ENCODE results near the gene LAMA3. TPM values are rescaled to one million over a fixed set of nuclear protein-coding genes. Genes with fewer than 3 reads are reported as not detected.
A peak's percentile ranks its signal among the peaks of the same experiment; 100 is the strongest.

LAMA3 gene
- total RNA-seq, 1 experiment from 2014 or later: 34.6 TPM

DNA sequence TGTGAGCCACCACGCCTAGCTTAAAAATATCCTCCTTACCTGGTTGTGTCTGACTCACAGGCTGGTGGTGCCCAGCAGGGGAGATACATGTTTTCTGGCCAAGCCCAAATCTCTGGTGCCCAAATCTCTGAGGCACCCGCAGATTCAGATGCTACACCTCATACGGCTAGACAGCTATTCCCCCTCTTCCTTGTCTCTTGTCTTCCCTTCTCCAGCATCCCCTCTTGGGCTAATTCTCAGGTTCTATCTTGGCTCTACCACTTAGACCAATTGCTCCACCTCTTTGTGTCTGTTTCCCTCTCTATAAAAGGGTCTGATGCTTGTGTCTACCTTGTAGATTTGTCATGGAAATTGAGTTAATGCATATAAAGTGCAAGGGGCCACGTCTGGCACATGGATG is 13.4 kb downstream of the LAMA3 start:
- Histone ChIP-seq H3K27me3 (replicated peaks; ENCODE audit: control insufficient read depth, insufficient read depth, low read length) (no peaks in the 10 kb centered on the region), H3K4me3 (ENCODE audit: low read depth, low read length) (no peak overlapping the region), H3K4me1 (no peaks in the 10 kb centered on the region), H3K9me3 (no peaks in the 10 kb centered on the region), H3K36me3 (ENCODE audit: control insufficient read depth, insufficient read depth, low read length) (no peaks in the 10 kb centered on the region)
- no peak overlapping the region for H3K27ac Mint-ChIP-seq (ENCODE audit: unreplicated experiment)
- TF ChIP-seq, protein P1, sequence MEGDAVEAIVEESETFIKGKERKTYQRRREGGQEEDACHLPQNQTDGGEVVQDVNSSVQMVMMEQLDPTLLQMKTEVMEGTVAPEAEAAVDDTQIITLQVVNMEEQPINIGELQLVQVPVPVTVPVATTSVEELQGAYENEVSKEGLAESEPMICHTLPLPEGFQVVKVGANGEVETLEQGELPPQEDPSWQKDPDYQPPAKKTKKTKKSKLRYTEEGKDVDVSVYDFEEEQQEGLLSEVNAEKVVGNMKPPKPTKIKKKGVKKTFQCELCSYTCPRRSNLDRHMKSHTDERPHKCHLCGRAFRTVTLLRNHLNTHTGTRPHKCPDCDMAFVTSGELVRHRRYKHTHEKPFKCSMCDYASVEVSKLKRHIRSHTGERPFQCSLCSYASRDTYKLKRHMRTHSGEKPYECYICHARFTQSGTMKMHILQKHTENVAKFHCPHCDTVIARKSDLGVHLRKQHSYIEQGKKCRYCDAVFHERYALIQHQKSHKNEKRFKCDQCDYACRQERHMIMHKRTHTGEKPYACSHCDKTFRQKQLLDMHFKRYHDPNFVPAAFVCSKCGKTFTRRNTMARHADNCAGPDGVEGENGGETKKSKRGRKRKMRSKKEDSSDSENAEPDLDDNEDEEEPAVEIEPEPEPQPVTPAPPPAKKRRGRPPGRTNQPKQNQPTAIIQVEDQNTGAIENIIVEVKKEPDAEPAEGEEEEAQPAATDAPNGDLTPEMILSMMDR (IDR thresholded peaks at IDR 0.05; ENCODE audit: insufficient read depth in 1 of 2, low read depth in 1 of 2, low read length in 1 of 2, severe bottlenecking in 1 of 2, unreplicated experiment in 1 of 2): no peak
- CTCF ChIA-PET: interaction anchor here (0.6 to 1.5 kb wide), 14 partner anchors 9 to 171 kb away, joined by 3 to 14 read pairs (median 4); no protein-coding TSS in a partner anchor
- H3K36me3 Mint-ChIP-seq (ENCODE audit: insufficient read depth, unreplicated experiment): peaks cover 24% of the 10 kb centered on the region
- POLR2A ChIA-PET: no interaction called here
- H3K27me3 Mint-ChIP-seq (ENCODE audit: insufficient read depth, unreplicated experiment): no peaks in the 10 kb centered on the region
- peaks cover 14% of the 10 kb centered on the region for H3K4me1 Mint-ChIP-seq (ENCODE audit: low read depth, unreplicated experiment)
- intact Hi-C loops (cut with micrococcal nuclease; ENCODE audit: unreplicated experiment): loop anchor here (1.0 kb wide), 2 partner anchors 80 to 115 kb away; no protein-coding TSS in a partner anchor
- no TSS peak for BruUV-seq (replicated peaks)
- H3K4me3 Mint-ChIP-seq (ENCODE audit: unreplicated experiment): no peak overlapping the region
- H3K9me3 Mint-ChIP-seq (ENCODE audit: unreplicated experiment): no peaks in the 10 kb centered on the region
- DNase-seq: no peak

DNA sequence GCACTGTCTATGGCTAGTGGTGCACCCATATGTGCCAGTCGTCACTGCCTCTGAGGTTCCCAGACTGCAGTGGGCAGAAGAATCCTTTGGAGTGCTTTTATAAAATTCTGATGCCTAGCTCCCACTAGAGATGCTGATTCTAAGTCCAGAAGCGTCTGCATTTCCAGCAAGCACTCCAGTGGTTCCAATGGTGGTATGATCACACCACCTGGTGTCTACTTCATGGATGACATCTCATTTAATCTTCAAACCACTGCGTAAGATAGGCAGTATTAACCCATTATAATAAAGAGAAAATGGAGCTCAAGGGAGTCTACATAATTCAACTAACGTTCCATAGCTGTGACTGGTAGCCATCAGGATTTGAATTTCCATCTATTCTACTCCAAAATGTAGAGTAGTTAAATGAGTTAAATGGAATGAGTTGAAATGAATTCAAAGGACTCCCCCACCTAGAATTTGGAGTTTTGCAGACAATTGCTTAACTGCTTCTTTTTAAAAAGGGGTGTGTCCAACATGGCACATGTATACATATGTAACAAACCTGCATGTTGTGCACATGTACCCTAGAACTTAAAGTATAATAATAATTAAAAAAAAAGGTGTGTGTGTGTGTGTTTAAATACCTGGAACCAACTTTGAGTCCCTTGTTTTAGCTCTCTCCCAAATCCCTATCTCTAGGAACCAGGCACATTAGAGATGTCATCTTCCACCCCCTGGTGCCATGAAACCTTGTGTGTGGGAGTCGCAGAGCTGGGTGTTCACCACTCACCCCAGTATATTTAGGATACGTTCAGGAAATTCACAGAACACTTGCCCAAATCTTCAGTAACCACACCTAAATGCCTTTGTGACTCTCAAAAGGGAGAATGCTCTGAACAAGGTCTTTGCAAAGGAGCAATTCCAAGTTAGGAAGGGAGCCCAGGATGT is 14.1 kb downstream of the LAMA3 start:
- Histone ChIP-seq H3K4me1 (no peaks in the 10 kb centered on the region), H3K4me3 (ENCODE audit: low read depth, low read length) (no peak overlapping the region), H3K27me3 (replicated peaks; ENCODE audit: control insufficient read depth, insufficient read depth, low read length) (no peaks in the 10 kb centered on the region), H3K36me3 (ENCODE audit: control insufficient read depth, insufficient read depth, low read length) (no peaks in the 10 kb centered on the region), H3K9me3 (no peaks in the 10 kb centered on the region)
- intact Hi-C loops (cut with micrococcal nuclease; ENCODE audit: unreplicated experiment): loop anchor here (1.0 kb wide), 2 partner anchors 81 to 116 kb away; no protein-coding TSS in a partner anchor
- Mint-ChIP-seq H3K4me3 (ENCODE audit: unreplicated experiment) (no peak overlapping the region), H3K4me1 (ENCODE audit: low read depth, unreplicated experiment) (peaks cover 14% of the 10 kb centered on the region), H3K27ac (ENCODE audit: unreplicated experiment) (no peak overlapping the region), H3K9me3 (ENCODE audit: unreplicated experiment) (no peaks in the 10 kb centered on the region), H3K36me3 (ENCODE audit: insufficient read depth, unreplicated experiment) (peaks cover 17% of the 10 kb centered on the region), H3K27me3 (ENCODE audit: insufficient read depth, unreplicated experiment) (no peaks in the 10 kb centered on the region)
- TF ChIP-seq, protein P1 (IDR thresholded peaks at IDR 0.05; ENCODE audit: insufficient read depth in 1 of 2, low read depth in 1 of 2, low read length in 1 of 2, severe bottlenecking in 1 of 2, unreplicated experiment in 1 of 2): peak; percentile 27 to 32
- no TSS peak for BruUV-seq (replicated peaks)
- ChIA-PET CTCF (interaction anchor here (0.6 to 1.5 kb wide), 18 partner anchors 8 to 187 kb away, joined by 3 to 14 read pairs (median 4); no protein-coding TSS in a partner anchor), POLR2A (no interaction called here)
- peak in 1 of 2 experiments; percentile 49 for DNase-seq

DNA sequence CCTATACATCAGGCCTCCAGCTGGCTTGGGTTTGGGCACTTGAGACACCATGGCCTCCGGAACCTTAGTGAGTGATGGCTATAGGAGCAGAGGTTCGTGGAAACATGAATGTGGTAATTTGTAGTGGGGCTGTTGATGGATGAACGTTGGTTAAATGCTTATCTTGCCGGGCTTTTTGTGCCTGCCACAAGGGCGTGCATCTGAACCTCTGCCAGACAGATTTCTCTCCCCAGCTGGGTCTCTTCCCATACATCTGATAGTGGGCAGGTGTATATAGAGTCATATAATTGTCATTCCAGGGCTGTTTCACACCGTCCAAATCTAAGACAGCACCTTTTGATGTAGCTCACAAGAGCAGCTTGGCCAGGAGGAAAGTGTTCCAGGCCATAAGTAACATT is 14.7 kb downstream of the LAMA3 start:
- ChIA-PET POLR2A (no interaction called here), CTCF (interaction anchor here (0.9 to 1.5 kb wide), 3 partner anchors 64 to 188 kb away, joined by 4 to 11 read pairs (median 7); no protein-coding TSS in a partner anchor)
- no peak overlapping the region for H3K4me3 Mint-ChIP-seq (ENCODE audit: unreplicated experiment)
- H3K27me3 Mint-ChIP-seq (ENCODE audit: insufficient read depth, unreplicated experiment): no peaks in the 10 kb centered on the region
- TF ChIP-seq, protein P1 (IDR thresholded peaks at IDR 0.05; ENCODE audit: insufficient read depth in 1 of 2, low read depth in 1 of 2, low read length in 1 of 2, severe bottlenecking in 1 of 2, unreplicated experiment in 1 of 2): no peak
- intact Hi-C loops (cut with micrococcal nuclease; ENCODE audit: unreplicated experiment): loop anchor here (1.0 kb wide), 2 partner anchors 82 to 117 kb away; no protein-coding TSS in a partner anchor
- Histone ChIP-seq H3K9me3 (no peaks in the 10 kb centered on the region), H3K4me3 (ENCODE audit: low read depth, low read length) (no peak overlapping the region), H3K27me3 (replicated peaks; ENCODE audit: control insufficient read depth, insufficient read depth, low read length) (no peaks in the 10 kb centered on the region), H3K36me3 (ENCODE audit: control insufficient read depth, insufficient read depth, low read length) (no peaks in the 10 kb centered on the region), H3K4me1 (no peaks in the 10 kb centered on the region)
- H3K27ac Mint-ChIP-seq (ENCODE audit: unreplicated experiment): no peak overlapping the region
- peaks cover 9% of the 10 kb centered on the region for H3K4me1 Mint-ChIP-seq (ENCODE audit: low read depth, unreplicated experiment)
- DNase-seq: no peak
- no peaks in the 10 kb centered on the region for H3K9me3 Mint-ChIP-seq (ENCODE audit: unreplicated experiment)
- BruUV-seq (replicated peaks): no TSS peak
- peaks cover 13% of the 10 kb centered on the region for H3K36me3 Mint-ChIP-seq (ENCODE audit: insufficient read depth, unreplicated experiment)
